Calu3 (cell line): ENCODE measurements around the gene FAM83E. TPM values are rescaled to one million over a fixed set of nuclear protein-coding genes. Genes with fewer than 3 reads are reported as not detected.

ENCODE experiments used
- BruUV-seq: library from RNA; stranded (reverse); fragments of 400-500 nt; replicated peaks from 2 replicates; lab custom pipeline; 2021; lab: Mats Ljungman, UMichigan
- CTCF ChIA-PET: fragments of 300-600 bp; sonication (Branson Sonifier 250); formaldehyde crosslinking; loops from one replicate; lab custom pipeline; 2022; ENCODE audit warnings: antibody characterized with exemption; lab: Charles Lee
- DNase-seq: peaks from one replicate; pipeline ENCODE4 v3.0.0; 2022
- H3K27ac Mint-ChIP-seq: one replicate; pipeline ENCODE4 v1.8.0; 2022; ENCODE audit warnings: mixed read lengths; ENCODE audit not compliant: unreplicated experiment
- H3K27me3 Mint-ChIP-seq: one replicate; pipeline ENCODE4 v1.8.0; 2022; ENCODE audit warnings: mixed read lengths; ENCODE audit not compliant: unreplicated experiment
- H3K36me3 Mint-ChIP-seq: one replicate; pipeline ENCODE4 v1.8.0; 2022; ENCODE audit warnings: mild to moderate bottlenecking, moderate library complexity, mixed read lengths; ENCODE audit not compliant: insufficient read depth, unreplicated experiment
- H3K4me1 Mint-ChIP-seq: one replicate; pipeline ENCODE4 v1.8.0; 2022; ENCODE audit warnings: mild to moderate bottlenecking, low read depth, mixed read lengths; ENCODE audit not compliant: unreplicated experiment
- H3K4me3 Mint-ChIP-seq: one replicate; pipeline ENCODE4 v1.8.0; 2022; ENCODE audit warnings: mild to moderate bottlenecking, low read depth, moderate library complexity, mixed read lengths; ENCODE audit not compliant: unreplicated experiment
- H3K9me3 Mint-ChIP-seq: one replicate; pipeline ENCODE4 v1.8.0; 2022; ENCODE audit warnings: low read depth, mixed read lengths; ENCODE audit not compliant: unreplicated experiment
- CTCF ChIP-seq: fragments of 200-600 bp; IDR thresholded peaks from one replicate; pipeline ENCODE4 v1.8.0; 2022; ENCODE audit warnings: antibody characterized with exemption; ENCODE audit not compliant: unreplicated experiment
- intact Hi-C: fragments of 100-400 bp; cut with micrococcal nuclease; formaldehyde crosslinking; loops from one replicate; pipeline ENCODE4 v1.10.0; 2022; ENCODE audit not compliant: unreplicated experiment
- total RNA-seq: library from RNA; stranded (reverse); gene quantifications from 2 replicates; pipeline ENCODE4 v1.2.3, GENCODE V29; 2022

Gene FAM83E
- total RNA-seq, 1 experiment from 2014 or later, result 8.2 TPM

GRCh38 chr19:48623556-48624066 lies 8.7 kb upstream of the FAM83E start:
- no peak overlapping the region for H3K4me3 Mint-ChIP-seq
- H3K4me1 Mint-ChIP-seq, result peaks cover 44% of the 10 kb centered on the region
- H3K36me3 Mint-ChIP-seq, result peaks cover 27% of the 10 kb centered on the region
- H3K27ac Mint-ChIP-seq, result no peak overlapping the region
- no TSS peak for BruUV-seq
- DNase-seq, result no peak
- H3K27me3 Mint-ChIP-seq, result no peaks in the 10 kb centered on the region
- intact Hi-C loops, result no loop called here
- CTCF ChIA-PET, result interaction anchor here (0.7 kb wide), 2 partner anchors 52 to 91 kb away, joined by 3 to 4 read pairs; no protein-coding TSS in a partner anchor
- no peak for TF ChIP-seq CTCF
- H3K9me3 Mint-ChIP-seq, result no peaks in the 10 kb centered on the region

GRCh38 chr19:48619692-48620585 lies 5.1 kb upstream of the FAM83E start:
- DNase-seq, result no peak
- TF ChIP-seq CTCF, result no peak
- peaks cover 58% of the 10 kb centered on the region for H3K36me3 Mint-ChIP-seq
- H3K27me3 Mint-ChIP-seq, result no peaks in the 10 kb centered on the region
- peaks cover 47% of the 10 kb centered on the region for H3K4me1 Mint-ChIP-seq
- H3K9me3 Mint-ChIP-seq, result no peaks in the 10 kb centered on the region
- peak overlapping the region; percentile 94 for H3K4me3 Mint-ChIP-seq
- peak overlapping the region; percentile 100 for H3K27ac Mint-ChIP-seq
- intact Hi-C loops, result no loop called here
- BruUV-seq, result TSS peak; percentile 67
- CTCF ChIA-PET, result interaction anchor here (0.6 to 1.4 kb wide), 2 partner anchors 11 to 36 kb away, joined by 3 to 5 read pairs; no protein-coding TSS in a partner anchor

GRCh38 chr19:48618916-48619691 lies 4.2 kb upstream of the FAM83E start, which contains the start of the genes RPL18 and SPHK2:
TSS of gene RPL18 (minus strand) at chr19:48619178. CDS start at chr19:48619143, 35 bp downstream.
TSS of gene SPHK2 (plus strand) at chr19:48619506. CDS start at chr19:48620515, 1,009 bp downstream.
- peak within 1 kb of the TSS; percentile 100 for H3K27ac Mint-ChIP-seq
- peaks cover 52% of the 10 kb centered on the region for H3K4me1 Mint-ChIP-seq
- peak within 1 kb of the TSS; percentile 94 for H3K4me3 Mint-ChIP-seq
- peak; percentile 98 for DNase-seq
- CTCF ChIA-PET, result interaction anchor here (0.5 to 1.4 kb wide), 3 partner anchors 10 to 91 kb away, joined by 3 to 5 read pairs (median 5); partner anchors contain the start of gene DBP
- no peaks in the 10 kb centered on the region for H3K9me3 Mint-ChIP-seq
- no peaks in the 10 kb centered on the region for H3K27me3 Mint-ChIP-seq
- no TSS peak for BruUV-seq
- peaks cover 64% of the 10 kb centered on the region for H3K36me3 Mint-ChIP-seq
- no peak for TF ChIP-seq CTCF
- intact Hi-C loops, result no loop called here
